Measurements from ENCODE around the gene EML1.
A peak's percentile ranks its signal among the peaks of the same experiment; 100 is the strongest.

The EML1 gene

GRCh38 chr14:99873653-99874052 is 80.4 kb downstream of the EML1 start:
- no peak for DNase-seq (ENCODE audit: low read depth)

DNA sequence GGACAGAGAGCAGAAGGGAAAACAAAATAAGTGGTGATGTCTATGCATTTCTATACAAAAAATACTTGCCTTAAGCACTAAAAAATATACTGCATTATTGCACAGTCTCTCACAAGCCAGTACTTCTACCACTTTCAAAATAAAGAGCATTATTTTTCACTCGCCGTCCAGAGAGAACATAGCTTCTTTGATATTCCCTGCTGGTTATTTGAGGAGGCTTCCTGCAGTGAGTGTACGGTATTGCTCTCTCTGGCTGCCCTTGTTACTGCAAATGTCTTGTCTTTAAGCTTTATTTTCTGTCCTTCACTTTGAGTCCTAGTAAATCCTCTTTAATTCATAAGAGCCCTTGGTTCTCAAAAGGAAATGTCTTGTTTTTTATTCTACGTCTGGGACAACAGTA is 81.1 kb downstream of the EML1 start:
- DNase-seq (ENCODE audit: low read depth) = no peak

GRCh38 chr14:99875421-99875820 is 82.2 kb downstream of the EML1 start:
- no peak for DNase-seq (ENCODE audit: low read depth)

DNA sequence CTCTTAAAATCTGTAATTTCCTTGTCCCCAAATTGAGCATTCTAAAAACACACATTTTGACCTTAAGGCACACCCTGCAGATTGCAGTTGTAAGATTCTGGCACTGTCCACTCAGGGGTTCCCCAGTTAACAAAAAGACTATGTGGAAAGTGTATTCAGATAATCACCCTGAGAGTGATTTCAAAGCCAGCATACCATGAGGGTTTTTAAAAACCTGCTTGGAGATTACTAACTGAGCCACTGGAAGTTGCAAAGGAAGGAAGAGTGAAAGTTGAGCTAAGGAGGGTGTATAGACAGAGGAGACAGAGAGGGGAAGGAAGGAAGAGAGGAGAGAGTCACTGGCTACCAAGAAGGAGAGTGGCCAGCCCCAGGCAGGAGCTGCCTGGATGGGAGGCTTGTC is 82.6 kb downstream of the EML1 start:
- no peak for DNase-seq (ENCODE audit: low read depth)

- DNase-seq (ENCODE audit: low read depth) = no peak
Measured at GRCh38 chr14:99876406-99876805, 83.2 kb downstream of the EML1 start.

- DNase-seq (ENCODE audit: low read depth) = no peak
Measured at GRCh38 chr14:99878563-99878962, 85.3 kb downstream of the EML1 start.

DNA sequence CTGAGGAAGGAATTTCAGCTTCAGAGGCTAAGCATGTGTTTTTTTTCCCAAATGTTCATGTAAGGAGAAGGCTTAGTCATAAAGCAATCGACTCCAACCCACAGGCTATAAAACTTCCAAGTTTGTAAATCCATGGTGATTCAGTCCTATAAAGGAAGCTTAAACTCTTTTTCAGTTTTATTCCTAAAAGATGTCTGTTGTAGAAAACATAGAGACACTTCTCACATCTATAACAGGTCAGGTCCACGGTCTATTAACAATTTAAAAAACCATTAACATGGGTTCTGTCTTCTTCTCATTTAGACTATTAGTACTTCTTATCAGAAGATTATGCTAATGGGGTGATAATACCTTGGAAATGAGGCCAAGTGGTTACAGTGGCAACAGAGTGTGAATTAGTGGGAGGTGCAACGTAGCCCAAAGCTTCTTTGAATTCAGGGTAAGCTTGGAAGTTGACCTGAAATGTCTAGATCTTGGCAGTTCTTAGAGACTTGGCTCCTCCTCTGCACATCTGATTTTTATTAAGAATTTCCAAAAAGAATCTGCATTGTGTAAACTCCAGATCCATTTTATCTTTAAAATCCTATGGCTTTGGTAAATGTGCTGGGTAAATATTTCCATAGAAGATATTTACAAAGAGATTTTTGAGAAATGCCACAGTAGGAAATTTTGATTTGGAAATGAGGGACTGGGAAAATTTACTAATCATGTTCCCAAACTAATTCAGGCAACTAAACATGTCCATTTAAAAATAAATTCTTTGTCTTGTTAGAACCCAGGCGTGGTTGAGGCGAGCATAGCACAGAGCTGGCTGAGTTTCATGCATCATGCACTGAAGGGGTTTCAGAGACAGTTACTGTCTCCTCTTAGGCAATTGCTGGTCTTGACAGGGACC is 86.4 kb downstream of the EML1 start:
- DNase-seq (ENCODE audit: low read depth) = no peak

DNA sequence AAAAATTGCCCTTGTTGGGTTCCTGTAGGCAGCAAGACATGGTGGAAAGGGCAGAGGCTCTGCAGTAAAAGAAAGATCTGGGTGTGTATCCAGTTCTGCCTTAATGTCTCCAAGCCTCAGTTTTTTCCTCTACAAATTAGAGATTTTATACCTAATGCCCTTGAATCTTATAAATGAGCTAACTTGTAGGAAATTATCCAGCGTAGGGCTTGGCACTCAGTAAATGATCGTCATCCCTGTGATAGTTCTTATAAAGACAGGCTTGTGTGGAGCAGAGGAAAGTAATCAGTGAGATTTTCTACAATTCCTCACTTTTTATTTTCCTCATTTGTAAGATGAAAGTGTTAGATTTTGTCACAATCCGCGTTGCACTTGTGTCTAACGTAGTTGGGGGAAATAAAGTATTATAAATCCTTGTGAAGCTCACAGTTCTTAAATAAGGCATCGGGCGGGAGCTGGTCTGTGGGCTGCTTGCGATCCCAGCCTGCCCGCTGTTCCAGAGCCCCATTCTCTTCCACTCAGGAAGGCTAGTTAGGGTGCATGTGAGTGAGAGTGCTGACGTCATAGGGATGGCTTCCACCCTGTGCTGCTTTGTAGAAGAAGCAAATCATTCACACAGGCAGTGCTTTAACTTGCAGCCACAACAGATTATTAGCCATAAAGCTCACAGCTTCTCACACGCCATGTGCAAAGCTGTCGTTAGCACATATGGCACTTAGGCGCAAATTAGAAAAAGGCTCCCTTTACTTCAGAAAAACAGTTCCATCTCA is 87.6 kb downstream of the EML1 start:
- no peak for DNase-seq (ENCODE audit: low read depth)

- no peak for DNase-seq (ENCODE audit: low read depth)
Measured at GRCh38 chr14:99883866-99884650, 90.8 kb downstream of the EML1 start.

DNA sequence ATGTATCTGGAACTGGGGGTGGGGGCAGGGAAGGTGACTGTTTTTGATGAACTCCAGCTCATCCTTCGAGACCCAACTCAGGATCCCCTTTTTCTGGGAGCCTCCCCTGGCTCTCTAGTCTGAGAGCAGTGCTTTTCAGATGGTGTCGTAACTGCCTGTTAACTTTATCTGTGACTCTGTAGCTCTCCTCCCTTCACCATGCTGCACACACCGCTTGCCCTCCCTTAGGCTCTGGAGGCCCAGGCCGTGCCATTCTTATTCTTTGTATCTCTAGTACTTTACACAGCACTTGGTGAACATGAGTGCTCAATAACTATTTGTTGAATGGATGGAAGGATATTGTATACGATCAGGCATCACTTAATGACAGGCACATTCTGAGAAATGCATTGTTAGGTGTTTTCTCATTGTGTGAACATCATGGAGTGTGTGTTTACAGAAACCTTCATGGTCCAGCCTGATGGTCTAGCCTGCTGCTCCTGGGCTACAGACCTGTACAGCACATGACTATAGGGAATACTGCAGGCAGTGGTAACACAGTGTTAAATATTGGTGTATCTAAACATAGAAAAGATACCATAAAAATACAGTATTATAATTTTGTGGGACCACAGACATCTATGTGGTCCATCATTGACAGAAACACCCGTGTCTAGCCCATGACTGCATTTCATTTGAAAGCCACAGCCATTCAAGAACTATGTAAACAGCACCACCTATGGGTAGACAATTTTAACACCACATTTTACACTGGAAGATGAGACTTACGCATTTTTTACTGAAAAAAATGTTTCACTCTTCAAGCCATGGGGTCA is 91.8 kb downstream of the EML1 start:
- DNase-seq (ENCODE audit: low read depth) = peak; percentile 7

DNA sequence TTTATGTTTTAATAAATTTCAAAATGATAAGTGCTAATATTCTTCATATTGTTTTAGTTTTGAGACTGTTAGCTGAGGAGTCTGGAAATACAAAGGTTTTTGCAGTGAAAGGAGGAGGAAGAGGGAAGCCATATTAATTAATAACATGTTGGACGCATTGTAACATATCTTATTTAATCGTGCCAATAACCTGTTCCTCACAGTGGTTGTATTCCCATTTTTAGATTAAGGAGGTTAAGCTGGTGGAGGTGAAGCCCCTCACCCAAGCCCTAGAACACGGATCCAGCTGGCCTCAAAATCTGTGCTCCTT is 92.4 kb downstream of the EML1 start:
- no peak for DNase-seq (ENCODE audit: low read depth)

- DNase-seq (ENCODE audit: low read depth) = no peak
Measured at GRCh38 chr14:99887407-99887806, 94.2 kb downstream of the EML1 start.

DNA sequence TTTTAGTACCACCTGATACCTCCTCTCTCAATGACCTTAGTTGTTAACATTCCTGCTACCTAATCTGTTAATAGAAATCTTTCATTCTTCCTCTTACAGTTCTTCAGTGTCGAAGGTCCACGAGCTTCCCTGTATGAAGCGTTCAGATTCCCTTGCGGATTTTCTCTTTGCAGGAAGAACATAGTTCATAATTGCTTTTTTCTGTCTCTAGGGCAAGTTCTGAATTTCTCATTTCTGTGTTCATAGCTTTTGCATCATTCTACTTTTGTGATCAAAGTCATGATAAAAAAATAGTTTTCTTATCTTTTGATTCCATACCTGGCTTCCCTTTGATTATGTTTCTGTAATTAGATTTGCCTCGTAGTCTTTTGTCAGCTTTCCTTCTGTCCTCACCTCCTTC is 94.9 kb downstream of the EML1 start:
- DNase-seq (ENCODE audit: low read depth) = no peak

GRCh38 chr14:99889268-99889667 is 96.1 kb downstream of the EML1 start:
- no peak for DNase-seq (ENCODE audit: low read depth)

- DNase-seq (ENCODE audit: low read depth) = no peak
Measured at GRCh38 chr14:99891266-99891665, 98.1 kb downstream of the EML1 start.

DNA sequence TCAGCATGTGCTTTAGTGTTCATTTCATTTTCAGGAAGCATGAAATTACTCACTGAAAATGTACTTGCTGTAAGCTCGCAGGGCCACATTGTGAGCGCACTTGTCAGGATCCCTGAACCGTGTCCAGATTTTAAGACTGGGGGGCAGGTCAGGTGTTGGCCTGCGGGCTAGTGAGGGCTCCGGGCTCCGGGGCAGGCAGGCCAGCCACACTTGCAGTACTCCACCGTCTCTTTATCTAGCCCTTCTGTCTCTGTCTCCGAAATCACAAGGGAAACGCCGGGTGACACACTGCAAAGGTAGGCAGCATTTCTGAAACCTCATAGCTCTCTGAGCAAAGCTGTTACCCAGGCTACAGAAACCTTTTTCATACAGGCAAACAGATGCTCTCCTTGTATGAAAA is 98.7 kb downstream of the EML1 start:
- no peak for DNase-seq (ENCODE audit: low read depth)

- DNase-seq (ENCODE audit: low read depth) = no peak
Measured at GRCh38 chr14:99892406-99892805, 99.2 kb downstream of the EML1 start.

DNA sequence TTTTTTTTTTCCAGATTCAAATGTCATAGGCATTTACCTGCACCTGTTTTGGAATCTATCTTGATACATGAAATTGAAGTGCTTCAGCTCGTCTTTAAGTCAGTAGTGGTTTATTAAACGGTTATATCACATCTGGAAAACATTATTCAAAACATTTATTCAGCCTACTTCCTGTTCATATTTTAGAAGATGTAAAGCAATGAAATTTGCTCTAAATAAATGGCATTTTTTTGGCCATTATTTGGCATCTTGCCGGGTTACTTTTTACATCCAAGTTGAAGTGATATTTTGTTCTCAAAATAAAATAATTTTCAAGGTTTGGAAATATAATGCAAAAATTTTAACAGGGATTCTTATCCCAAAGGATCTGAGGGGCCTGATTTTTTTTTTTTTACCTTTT is 103.1 kb downstream of the EML1 start:
- DNase-seq (ENCODE audit: low read depth) = no peak

- no peak for DNase-seq (ENCODE audit: low read depth)
Measured at GRCh38 chr14:99899578-99900178, 106.5 kb downstream of the EML1 start.

DNA sequence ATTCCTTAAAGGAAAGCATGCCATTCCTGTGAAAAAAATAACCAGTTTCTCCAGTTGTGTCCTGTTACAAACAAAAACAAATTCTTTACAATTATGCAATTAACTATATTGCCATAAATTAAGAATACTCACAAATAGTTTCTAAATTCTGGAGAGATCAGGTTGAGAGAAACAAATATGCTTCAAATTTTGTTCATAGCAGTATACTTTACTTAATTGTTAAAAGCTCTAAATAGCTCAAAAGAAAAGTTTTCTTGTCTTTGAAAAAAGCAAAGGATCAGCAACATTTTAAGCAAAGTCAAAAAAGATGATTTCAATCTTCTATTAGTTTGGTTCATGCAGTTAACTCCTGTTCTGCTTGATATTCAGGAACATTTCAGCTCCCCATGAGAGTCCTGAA is 109.7 kb downstream of the EML1 start:
- no peak for DNase-seq (ENCODE audit: low read depth)

GRCh38 chr14:99904506-99904905 is 111.3 kb downstream of the EML1 start:
- no peak for DNase-seq (ENCODE audit: low read depth)

DNA sequence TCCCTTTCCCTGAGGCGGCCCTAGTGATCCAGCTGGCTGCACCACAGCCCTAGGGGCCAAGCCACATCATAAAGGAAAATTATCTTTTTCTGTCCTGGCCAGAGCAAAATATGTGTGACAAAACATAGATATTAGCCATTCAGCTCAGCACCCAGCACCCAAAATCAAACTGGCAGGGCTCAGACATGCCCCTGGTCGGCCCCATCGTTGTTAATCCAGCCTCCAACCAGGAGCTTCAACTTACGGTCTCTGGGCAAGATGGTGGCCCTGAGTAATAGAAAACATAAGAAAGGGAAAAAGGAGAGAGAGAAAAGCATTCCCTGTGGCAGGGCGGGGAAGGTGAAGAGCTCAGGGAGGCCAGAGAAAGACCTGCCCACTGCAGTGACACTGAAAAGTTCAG is 111.9 kb downstream of the EML1 start:
- DNase-seq (ENCODE audit: low read depth) = no peak
